HG03159 (cell line): Measurements from ENCODE around the gene ZDHHC21.

Source experiments
- ATAC-seq: cut with Tn5 transposase; IDR thresholded peaks from one replicate; pipeline ENCODE4 v1.9.1; 2021; ENCODE audit warnings: mild to moderate bottlenecking, moderate library complexity; ENCODE audit not compliant: unreplicated experiment

ZDHHC21 gene, protein sequence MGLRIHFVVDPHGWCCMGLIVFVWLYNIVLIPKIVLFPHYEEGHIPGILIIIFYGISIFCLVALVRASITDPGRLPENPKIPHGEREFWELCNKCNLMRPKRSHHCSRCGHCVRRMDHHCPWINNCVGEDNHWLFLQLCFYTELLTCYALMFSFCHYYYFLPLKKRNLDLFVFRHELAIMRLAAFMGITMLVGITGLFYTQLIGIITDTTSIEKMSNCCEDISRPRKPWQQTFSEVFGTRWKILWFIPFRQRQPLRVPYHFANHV

GRCh38 chr9:14693251-14693861 is at the start of gene ZDHHC21:
ZDHHC21 (minus strand) TSS chr9:14693432; CDS start chr9:14674340, 19,092 bp downstream.
- ATAC-seq = peak; percentile 78

DNA sequence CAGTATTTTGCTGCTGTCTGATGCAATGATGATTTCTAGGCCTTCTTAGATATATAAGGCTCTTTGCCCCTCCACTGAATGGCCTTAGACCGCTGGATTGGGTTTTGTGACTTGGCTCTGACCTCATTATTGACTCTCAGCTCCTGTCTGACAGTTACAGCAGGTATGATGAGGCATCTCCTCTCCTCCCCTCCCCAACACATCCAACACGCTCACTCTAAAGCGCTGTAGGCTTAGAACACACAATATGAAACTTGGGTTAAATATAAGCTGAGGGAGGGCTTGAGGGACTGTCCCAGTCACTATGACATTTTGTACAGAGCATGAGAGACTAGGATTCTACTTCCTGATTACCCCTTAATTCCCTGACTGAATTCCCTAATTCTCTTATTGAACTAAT is 48.1 kb upstream of the ZDHHC21 start:
- ATAC-seq = peak; percentile 85

DNA sequence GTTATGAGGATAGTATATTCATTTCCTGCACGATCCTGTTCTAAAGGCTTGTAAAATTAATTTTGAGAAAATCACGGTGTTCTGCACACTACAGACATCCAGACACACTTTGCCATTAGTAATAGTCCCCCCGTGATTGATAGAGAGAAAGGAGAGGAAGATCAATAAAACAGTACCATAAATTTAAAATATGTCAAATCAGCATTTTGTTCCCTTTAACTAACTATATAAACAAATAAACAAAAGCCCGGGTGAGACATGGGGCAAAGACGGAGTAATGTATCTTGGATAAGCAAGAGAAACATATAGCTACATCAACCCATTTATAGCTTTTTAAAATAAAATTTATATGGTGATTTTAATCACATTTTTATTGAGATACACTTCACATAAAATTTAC is 39.9 kb upstream of the ZDHHC21 start:
- no peak for ATAC-seq

DNA sequence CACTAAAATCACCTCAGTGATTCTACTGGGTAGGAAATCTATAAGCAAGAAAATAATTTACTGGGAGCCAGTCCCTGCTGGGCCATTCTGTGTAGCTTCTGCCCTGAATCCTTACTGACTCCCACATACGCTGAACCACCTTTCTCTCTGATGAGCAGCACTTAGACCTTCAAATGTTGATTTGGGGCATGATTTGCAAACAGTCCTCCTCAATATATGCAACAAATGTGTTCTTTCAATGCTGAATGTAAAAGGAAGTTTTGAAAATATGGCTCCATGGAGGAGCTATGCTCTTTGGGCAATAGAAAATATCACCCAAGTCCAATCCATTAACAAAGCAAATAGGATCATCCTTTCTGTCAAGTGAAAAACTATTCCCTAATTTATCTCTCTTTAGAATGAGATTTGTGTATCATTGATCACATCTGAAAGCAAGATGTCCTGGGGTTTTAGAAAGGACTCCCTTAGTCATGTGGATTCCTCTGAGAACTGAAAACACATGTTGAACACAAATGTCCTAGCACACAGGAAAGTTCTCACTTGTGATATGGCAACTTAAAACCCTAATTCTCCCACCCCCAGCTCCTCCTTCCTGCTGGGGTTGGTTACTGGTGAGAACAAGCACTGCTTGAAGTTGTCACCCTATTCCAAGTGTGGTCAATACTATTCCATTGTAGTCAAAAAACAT is 38.2 kb upstream of the ZDHHC21 start:
- no peak for ATAC-seq

DNA sequence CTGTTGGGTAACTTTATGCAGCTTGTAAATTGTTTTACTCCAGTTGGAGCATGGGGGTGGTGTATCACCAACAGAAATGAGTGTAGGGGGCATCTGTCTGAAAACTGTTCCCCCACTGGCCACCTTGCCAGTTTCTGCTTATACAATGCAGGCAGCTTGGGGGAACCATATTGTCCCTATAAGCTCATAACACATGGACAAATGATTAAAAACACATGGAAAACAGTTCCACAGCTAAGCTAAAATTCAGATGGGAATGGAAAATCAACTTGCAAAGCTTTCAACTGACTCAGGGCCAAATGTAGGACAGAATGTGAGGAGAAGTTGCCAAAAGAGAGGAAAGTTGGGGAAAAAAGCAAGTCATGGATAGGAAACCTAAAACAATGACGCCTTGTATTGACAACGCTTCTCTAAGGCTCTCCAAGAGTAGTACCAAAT is 37.2 kb upstream of the ZDHHC21 start:
- no peak for ATAC-seq

- no peak for ATAC-seq
Measured at GRCh38 chr9:14723301-14723700, 30.1 kb upstream of the ZDHHC21 start.

DNA sequence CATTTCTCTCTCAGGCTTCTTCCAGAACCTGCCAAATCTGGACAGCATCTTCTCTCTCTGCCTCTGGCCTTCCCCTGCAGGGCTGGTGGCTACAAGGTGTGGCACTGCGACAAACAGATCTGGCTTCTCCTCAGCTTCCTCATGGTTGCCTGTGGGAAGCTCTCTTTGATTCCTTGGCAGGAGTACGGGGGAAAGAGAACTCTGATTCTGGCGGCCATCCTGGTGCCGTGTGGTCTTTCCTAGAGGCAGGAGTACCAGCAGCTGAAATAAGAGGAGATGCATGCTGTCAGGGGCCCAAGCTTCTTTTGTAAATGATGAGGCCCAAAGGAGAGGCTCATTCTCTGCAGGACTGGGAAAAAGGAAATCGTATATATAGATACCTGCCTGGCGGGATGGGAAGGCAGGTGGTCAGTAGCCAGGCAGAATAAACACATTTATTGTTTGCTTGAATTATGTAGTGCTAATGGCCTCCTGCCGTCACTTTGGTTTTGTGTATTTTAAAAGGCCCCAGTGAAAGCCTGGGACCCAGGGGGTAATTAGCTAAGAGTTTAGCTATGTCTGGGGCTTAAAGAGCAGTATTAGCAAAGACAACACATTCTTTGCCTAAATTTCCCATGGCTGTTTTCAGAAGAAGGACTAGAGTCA is 29.3 kb upstream of the ZDHHC21 start, which contains the start of gene CER1:
TSS of gene CER1 (minus strand) at position 343 of the 645 bp plus-strand sequence. CDS start at position 282, 61 bp downstream.
- no peak for ATAC-seq

DNA sequence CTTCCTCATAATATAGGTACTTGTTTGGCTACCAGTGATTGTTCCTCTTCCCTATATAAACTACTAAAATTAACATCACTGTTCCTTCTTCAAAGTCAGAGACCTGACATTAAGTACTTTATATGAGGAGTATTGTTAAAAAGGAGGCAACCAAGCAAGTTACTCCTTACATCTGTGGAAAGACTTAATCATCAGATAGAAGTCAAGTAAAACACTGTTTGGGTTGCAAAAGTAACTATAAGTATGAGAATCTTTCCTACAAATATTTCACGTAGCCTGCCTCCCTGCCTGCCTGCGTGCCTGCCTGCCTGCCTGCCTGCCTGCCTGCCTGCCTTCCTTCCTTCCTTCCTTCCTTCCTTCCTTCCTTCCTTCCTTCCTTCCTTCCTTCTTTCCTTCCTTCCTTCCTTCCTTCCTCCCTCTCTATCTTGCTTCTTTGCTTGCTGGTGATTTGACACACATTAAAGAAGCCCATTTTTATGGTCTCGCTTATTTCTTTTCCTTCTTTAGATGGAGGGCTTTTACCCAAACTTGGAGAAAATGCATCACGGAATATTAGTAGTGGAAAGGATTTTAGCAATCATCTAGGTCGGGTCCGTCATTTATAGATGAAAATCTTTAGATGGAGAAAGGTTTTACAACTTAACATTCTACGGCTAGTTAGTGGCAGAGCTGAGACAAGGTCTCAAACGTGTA is 26.1 kb upstream of the ZDHHC21 start:
- no peak for ATAC-seq

DNA sequence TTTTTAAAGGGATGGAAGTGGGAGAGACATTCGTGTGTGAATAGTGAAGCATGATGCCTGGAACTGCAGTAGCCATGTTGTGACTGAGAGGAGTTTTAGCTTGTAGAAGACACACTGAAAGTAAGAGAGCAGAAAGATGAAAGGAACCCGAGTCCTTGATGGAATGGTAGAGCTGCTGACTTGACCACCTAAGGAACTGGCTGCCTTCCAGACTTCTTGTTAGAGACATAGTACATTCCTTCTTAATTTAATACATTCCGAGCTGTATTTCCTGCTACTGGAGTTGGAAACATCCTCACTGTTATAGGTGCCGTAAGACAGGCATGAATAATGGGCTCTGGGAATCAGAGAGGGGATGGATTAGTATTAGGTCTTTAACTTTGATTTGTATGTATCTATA is 21.9 kb upstream of the ZDHHC21 start:
- ATAC-seq = no peak

- no peak for ATAC-seq
Measured at GRCh38 chr9:14713187-14713767, 20.0 kb upstream of the ZDHHC21 start.

DNA sequence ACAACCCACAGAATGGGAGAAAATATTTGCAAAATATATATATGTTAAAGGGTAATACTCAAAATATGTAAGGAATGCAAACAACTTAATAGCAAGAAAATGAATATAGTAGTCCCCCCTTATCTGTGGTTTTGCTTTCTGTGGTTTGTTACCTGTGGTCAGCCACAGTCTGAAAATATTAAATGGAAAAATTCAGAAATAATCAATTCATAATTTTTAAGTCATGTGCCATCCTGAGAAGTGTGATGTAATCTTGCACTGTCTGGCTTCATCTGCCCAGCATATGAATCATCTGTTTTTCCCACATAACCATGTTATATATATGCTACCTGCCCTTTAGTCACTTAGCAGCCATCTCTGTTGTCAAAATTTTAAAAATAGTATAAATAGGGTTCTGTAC is 17.6 kb upstream of the ZDHHC21 start:
- no peak for ATAC-seq

DNA sequence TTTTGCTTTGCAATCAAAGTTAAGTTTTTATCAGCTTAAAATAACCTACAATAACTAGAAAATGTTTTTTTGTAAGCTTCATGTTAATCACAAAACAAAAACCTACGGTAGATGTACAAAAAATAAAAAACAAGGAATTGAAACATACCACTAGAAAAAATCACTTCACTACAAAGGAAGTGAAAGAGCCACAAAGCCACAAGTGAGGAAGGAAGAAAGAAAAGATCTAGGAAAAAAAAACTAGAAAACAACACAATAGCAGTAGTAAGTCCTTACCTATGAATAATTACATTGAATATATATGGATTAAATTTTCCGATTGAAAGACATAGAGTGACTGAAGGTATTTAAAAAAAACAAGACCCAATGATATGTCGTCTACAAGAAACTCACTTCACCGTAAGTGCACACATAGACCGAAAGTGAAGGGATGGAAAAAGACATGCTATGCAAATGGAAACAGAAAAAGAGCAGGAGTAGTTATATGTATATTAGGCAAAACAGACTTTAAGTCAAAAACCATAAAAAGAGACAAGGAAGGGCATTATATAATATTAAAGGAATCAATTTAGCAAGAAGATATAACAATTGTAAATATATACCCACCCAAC is 13.4 kb upstream of the ZDHHC21 start:
- ATAC-seq = peak; percentile 82

GRCh38 chr9:14705079-14705478 is 11.8 kb upstream of the ZDHHC21 start:
- no peak for ATAC-seq

DNA sequence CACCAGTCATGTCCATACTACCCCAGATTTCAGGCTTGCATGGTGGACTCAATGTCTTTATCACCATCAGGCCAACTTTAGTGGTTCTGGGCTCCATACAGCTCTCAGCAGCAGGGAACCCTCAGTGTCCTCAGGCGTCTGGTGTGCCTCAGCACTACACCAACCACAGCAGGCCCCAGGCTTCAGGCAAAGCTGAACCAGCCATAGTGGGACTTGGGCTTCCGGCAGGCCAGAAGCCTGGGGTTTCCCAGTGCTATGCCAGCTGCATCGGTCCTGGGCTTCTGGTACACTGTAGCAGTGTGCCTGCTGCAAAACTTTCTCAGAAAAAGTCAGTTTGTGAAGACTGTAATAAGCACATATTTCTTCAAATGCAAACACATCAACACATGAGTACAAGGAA is 11.0 kb upstream of the ZDHHC21 start:
- ATAC-seq = no peak

GRCh38 chr9:14702200-14702720 is 9.0 kb upstream of the ZDHHC21 start:
- no peak for ATAC-seq

GRCh38 chr9:14692470-14693250 is 572 bp downstream of the ZDHHC21 start:
- peak; percentile 41 for ATAC-seq

GRCh38 chr9:14690948-14691730 is 2.1 kb downstream of the ZDHHC21 start:
- no peak for ATAC-seq

DNA sequence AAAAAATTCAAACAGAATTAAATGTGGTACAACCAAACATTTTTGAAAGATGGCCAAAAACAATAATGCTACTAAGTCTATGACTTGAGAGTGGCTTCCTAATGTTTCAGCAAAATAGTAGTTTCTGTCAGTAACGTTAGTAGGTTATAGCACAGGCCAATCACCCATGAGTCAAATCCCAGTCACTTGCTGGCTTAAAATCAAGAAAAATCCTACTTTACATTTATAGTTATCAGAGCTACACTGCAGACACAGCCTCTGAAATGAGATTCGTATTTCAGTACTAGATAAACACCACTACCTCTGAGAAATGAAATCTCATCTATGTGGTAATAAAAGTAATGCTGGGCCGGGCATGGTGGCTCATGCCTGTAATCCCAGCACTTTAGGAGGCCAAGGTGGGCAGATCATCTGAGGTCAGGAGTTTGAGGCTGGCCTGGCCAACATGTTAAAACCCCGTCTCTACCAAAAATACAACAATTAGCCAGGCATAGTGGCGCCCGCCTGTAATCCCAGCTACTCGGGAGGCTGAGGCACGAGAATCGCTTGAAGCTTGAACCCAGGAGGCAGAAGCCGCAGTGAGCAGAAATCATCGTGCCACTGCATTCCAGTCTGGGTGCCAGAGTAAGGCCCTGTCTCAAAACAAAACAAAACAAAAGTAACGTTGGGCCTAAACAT is 6.1 kb downstream of the ZDHHC21 start:
- ATAC-seq = no peak
